ENCODE data around the gene OR51G1. TPM values are rescaled to one million over a fixed set of nuclear protein-coding genes. Genes with fewer than 3 reads are reported as not detected.

The OR51G1 gene
- total RNA-seq, 1 donor from 2014 or later: not detected

DNA sequence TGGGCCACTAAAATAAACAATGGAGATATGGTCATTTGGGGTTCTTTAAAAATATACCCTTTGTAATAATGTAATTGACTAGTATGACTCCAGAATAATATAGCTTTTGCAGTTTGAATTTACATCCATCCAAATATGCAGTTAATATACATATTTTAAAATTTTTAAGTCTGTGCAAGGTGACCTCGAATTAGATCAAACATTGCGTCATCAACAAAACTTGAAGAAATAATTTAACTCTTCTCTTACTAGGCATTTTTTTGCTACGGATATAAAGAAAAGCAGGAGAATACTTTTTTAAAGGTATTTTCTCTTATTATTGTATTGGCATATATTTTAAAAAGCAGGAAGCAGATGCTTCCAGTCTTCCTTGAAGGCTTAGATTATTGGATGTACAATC, 12.6 kb upstream of the OR51G1 start:
- Mint-ChIP-seq H3K4me3 (ENCODE audit: unreplicated experiment) (no peak overlapping the region), H3K27ac (ENCODE audit: unreplicated experiment) (no peak overlapping the region), H3K9me3 (ENCODE audit: unreplicated experiment) (no peaks in the 10 kb centered on the region), H3K4me1 (ENCODE audit: unreplicated experiment) (no peaks in the 10 kb centered on the region), H3K36me3 (ENCODE audit: unreplicated experiment) (no peaks in the 10 kb centered on the region), H3K27me3 (ENCODE audit: unreplicated experiment) (peaks cover 5% of the 10 kb centered on the region)
- TF ChIP-seq, protein P1, sequence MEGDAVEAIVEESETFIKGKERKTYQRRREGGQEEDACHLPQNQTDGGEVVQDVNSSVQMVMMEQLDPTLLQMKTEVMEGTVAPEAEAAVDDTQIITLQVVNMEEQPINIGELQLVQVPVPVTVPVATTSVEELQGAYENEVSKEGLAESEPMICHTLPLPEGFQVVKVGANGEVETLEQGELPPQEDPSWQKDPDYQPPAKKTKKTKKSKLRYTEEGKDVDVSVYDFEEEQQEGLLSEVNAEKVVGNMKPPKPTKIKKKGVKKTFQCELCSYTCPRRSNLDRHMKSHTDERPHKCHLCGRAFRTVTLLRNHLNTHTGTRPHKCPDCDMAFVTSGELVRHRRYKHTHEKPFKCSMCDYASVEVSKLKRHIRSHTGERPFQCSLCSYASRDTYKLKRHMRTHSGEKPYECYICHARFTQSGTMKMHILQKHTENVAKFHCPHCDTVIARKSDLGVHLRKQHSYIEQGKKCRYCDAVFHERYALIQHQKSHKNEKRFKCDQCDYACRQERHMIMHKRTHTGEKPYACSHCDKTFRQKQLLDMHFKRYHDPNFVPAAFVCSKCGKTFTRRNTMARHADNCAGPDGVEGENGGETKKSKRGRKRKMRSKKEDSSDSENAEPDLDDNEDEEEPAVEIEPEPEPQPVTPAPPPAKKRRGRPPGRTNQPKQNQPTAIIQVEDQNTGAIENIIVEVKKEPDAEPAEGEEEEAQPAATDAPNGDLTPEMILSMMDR (IDR thresholded peaks at IDR 0.05): no peak
- DNase-seq (ENCODE audit: extremely low spot score, unreplicated experiment): no peak

DNA sequence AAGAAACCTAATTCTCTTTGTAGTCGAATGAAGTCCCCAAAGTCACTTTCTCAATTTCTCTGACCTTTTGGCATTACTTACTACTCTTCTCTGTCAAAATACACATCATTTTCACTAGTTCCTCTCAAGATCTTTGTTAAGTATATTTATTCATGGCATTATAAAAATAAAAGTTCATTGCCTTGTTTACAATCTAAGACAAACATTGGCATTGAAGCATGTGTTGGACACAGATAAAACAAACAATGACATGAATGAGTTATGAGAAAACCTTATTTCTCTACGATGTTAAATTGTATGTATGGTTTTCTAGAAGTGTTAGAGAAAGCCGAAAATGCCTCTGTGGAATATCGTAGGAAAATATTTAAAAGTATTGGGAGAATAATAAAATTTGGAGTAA, 8.6 kb upstream of the OR51G1 start:
- no peak for DNase-seq (ENCODE audit: extremely low spot score, unreplicated experiment)
- TF ChIP-seq, protein P1 (IDR thresholded peaks at IDR 0.05): no peak
- Mint-ChIP-seq H3K4me3 (ENCODE audit: unreplicated experiment) (no peak overlapping the region), H3K27ac (ENCODE audit: unreplicated experiment) (no peak overlapping the region), H3K36me3 (ENCODE audit: unreplicated experiment) (no peaks in the 10 kb centered on the region), H3K9me3 (ENCODE audit: unreplicated experiment) (no peaks in the 10 kb centered on the region), H3K27me3 (ENCODE audit: unreplicated experiment) (peaks cover 3% of the 10 kb centered on the region), H3K4me1 (ENCODE audit: unreplicated experiment) (no peaks in the 10 kb centered on the region)

DNA sequence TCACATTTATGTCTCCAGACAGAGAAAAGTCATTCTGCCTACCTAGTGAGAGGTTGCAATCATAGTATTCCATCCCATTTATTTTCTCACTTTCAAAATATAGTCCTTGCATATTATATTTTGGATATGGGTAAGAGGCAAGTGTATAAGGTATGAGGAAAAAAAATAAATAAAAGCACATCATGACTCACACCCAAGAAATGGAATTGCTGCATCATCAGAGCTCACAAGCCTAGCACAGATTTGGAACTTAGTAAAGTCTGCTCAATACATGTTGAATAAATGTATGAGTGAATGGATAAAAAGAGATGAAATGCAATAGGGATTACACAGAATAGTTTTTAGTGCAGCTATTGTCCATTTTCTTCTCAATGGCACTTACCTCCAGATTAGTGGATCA, 2.5 kb upstream of the OR51G1 start:
- H3K9me3 Mint-ChIP-seq (ENCODE audit: unreplicated experiment): no peaks in the 10 kb centered on the region
- no peaks in the 10 kb centered on the region for H3K4me1 Mint-ChIP-seq (ENCODE audit: unreplicated experiment)
- H3K4me3 Mint-ChIP-seq (ENCODE audit: unreplicated experiment): no peak overlapping the region
- H3K27me3 Mint-ChIP-seq (ENCODE audit: unreplicated experiment): peaks cover 16% of the 10 kb centered on the region
- TF ChIP-seq, protein P1 (IDR thresholded peaks at IDR 0.05): no peak
- no peak overlapping the region for H3K27ac Mint-ChIP-seq (ENCODE audit: unreplicated experiment)
- no peaks in the 10 kb centered on the region for H3K36me3 Mint-ChIP-seq (ENCODE audit: unreplicated experiment)
- no peak for DNase-seq (ENCODE audit: extremely low spot score, unreplicated experiment)

DNA sequence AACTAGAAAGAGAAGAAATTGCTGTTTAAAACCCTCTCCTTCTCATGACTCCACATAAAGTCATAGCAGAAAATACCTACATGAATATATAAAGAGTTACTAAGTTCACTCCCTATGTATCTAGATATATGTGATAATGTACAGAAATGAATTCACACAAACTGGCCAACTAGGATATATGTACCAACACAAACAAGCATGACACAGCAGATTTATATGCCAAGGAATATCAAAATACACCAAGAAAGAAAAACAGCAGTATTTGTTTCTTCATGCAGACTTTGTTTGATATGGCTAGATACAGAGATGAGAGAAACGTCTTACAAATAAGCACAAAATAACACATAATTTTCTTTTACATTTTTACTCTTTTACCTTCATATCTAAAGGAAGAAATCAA, 1.8 kb downstream of the OR51G1 start:
- Mint-ChIP-seq H3K27ac (ENCODE audit: unreplicated experiment) (no peak overlapping the region), H3K36me3 (ENCODE audit: unreplicated experiment) (no peaks in the 10 kb centered on the region), H3K9me3 (ENCODE audit: unreplicated experiment) (no peaks in the 10 kb centered on the region), H3K4me1 (ENCODE audit: unreplicated experiment) (no peaks in the 10 kb centered on the region), H3K27me3 (ENCODE audit: unreplicated experiment) (peaks cover 13% of the 10 kb centered on the region), H3K4me3 (ENCODE audit: unreplicated experiment) (no peak overlapping the region)
- TF ChIP-seq, protein P1 (IDR thresholded peaks at IDR 0.05): no peak
- DNase-seq (ENCODE audit: extremely low spot score, unreplicated experiment): no peak

DNA sequence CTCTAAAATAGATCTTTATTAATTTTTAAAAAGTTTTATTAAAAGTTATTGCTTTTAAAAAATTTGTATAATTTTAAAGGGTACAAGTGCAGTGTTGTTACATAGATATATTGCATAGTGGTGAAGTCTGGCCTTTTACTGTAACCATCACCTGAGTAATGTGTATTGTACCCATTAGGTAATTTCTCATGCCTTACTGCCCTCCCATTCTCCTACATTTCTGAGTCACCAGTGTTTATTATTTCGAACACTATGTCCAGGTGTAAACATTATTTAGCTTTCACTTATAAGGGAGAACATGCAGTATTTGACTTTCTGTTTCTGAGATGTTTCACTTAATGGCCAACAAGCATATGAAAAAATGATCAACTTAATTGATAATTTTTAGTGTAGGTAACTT, 2.3 kb downstream of the OR51G1 start:
- no peak for DNase-seq (ENCODE audit: extremely low spot score, unreplicated experiment)
- Mint-ChIP-seq H3K4me1 (ENCODE audit: unreplicated experiment) (no peaks in the 10 kb centered on the region), H3K36me3 (ENCODE audit: unreplicated experiment) (no peaks in the 10 kb centered on the region), H3K27me3 (ENCODE audit: unreplicated experiment) (peaks cover 11% of the 10 kb centered on the region), H3K27ac (ENCODE audit: unreplicated experiment) (no peak overlapping the region), H3K9me3 (ENCODE audit: unreplicated experiment) (no peaks in the 10 kb centered on the region), H3K4me3 (ENCODE audit: unreplicated experiment) (no peak overlapping the region)
- TF ChIP-seq, protein P1 (IDR thresholded peaks at IDR 0.05): no peak
